ENCODE results near the gene STAT5B. TPM values are rescaled to one million over a fixed set of nuclear protein-coding genes. Genes with fewer than 3 reads are reported as not detected.

STAT5B gene
- polyA plus RNA-seq, 4 donors, result 13.4 to 53.6 (median 20.1) TPM

DNA sequence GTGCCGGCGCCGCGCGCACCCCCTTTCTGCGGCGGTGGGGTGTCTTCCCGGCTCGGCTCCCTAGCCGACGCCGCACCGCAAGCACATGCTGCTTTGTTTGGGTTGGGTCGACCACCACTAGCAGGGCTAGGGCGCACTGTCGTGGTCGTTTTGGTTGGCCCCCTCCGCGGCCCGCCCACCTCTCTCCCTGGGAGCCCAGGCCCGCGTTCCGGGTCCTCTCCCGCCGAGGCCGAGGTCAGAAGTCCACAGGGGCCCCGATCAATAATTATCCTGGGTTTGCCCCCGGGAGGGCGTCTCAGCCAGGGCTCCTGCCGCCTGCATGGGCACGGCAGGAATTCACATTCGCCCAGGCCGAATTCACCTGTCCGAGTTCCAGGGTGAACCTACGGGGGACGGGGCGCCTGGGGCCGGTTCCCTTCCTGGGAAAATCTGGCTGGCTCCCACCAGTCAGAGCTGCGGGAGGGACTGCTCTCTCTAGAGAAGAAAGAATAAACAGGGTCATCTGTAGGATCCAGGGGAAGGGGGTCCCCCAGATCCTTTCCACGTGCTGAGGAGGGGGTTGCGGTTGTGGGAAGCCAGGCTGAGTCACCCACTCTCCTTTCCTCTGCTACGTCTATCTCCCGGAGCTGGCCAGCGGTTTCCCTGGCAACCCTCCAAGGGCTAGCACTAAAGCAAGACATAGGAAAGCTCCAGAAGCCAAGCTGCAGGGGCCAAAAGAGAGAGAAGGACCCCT lies 584 bp upstream of the STAT5B start:
- no peak for FAIRE-seq
- no peaks in the 10 kb centered on the region for H3K9me3 ChIP-seq (ENCODE audit: control insufficient read depth in 2 of 2, insufficient read depth in 1 of 2, low read depth in 1 of 2, low read length in 1 of 2)
- peak overlapping the region; percentile 64 to 91 (median 72) for H3K4me3 ChIP-seq (ENCODE audit: low read depth in 1 of 3, low read length in 3 of 3)
- 0 to 2% (median 2%) methylated on average over 24 to 44 of the region's 44 CpGs for WGBS, 3 donors
- H3K36me3 ChIP-seq (ENCODE audit: control insufficient read depth in 3 of 3, insufficient read depth in 2 of 3, low read depth in 1 of 3, low read length in 3 of 3), result no peaks in the 10 kb centered on the region
- no peaks in the 10 kb centered on the region for H3K27me3 ChIP-seq (ENCODE audit: control insufficient read depth in 3 of 3, insufficient read depth in 3 of 3, low read length in 3 of 3)
- peak; percentile 40 to 80 for DNase-seq
- peaks cover 0 to 19% (median 6%) of the 10 kb centered on the region in 3 donors for H3K4me1 ChIP-seq (ENCODE audit: control insufficient read depth in 3 of 3, insufficient read depth in 2 of 3, low read depth in 1 of 3, low read length in 2 of 3)
- H3K27ac ChIP-seq (ENCODE audit: low read depth in 1 of 3, low read length in 2 of 3), result peak overlapping the region; percentile 82 to 91 (median 83)

DNA sequence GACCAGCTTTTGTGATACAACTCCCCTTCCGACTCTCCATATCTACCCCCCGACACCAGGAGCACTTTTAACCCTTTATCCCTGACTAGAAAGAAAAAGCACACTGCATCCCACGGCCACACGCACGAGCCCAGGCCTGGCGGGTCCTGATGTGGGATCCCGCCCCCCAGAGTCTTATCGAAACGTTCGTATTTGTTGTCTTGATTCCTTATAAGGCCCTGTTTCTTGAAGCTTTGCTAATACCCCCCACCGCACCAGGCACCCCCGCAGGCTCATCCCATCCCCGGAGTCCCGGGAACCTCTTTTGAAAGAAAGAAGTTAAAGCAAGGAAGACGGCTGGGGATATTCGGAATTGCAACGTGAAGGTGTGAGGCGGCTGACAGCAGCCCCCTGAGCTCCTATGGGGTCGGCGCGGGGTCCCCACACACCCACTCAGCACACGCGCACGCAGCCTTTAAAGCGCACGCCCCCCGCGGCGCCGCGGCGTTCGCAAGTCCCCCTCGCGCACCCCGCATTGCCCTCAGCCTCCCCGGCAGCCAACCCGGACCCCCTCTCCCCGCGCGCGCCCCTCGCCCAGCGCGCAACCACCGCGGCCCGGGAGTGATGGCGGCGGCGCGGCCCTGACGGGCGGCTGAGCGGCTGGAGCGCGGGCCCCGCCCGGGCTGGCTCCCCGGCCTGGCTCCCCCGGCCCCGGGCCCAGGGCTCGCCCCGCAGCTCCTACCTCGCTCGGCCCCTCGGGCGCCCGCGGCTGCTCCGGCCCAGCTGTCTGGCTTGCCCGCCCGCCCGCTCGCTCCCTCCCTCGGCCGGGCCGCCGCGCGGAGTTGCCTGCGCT lies 448 bp downstream of the STAT5B start:
- 0% methylated on average over 29 to 82 of the region's 82 CpGs for WGBS, 3 donors
- H3K27ac ChIP-seq (ENCODE audit: low read depth in 1 of 3, low read length in 2 of 3), result peak overlapping the region; percentile 62 to 83 (median 81)
- peak overlapping the region; percentile 72 to 91 (median 80) for H3K4me3 ChIP-seq (ENCODE audit: low read depth in 1 of 3, low read length in 3 of 3)
- DNase-seq (peak in 1 of 2 donors; percentile 52), FAIRE-seq (no peak)
- no peaks in the 10 kb centered on the region for H3K27me3 ChIP-seq (ENCODE audit: control insufficient read depth in 3 of 3, insufficient read depth in 3 of 3, low read length in 3 of 3)
- H3K4me1 ChIP-seq (ENCODE audit: control insufficient read depth in 3 of 3, insufficient read depth in 2 of 3, low read depth in 1 of 3, low read length in 2 of 3), result peaks cover 0 to 19% (median 6%) of the 10 kb centered on the region in 3 donors
- H3K9me3 ChIP-seq (ENCODE audit: control insufficient read depth in 2 of 2, insufficient read depth in 1 of 2, low read depth in 1 of 2, low read length in 1 of 2), result no peaks in the 10 kb centered on the region
- no peaks in the 10 kb centered on the region for H3K36me3 ChIP-seq (ENCODE audit: control insufficient read depth in 3 of 3, insufficient read depth in 2 of 3, low read depth in 1 of 3, low read length in 3 of 3)

DNA sequence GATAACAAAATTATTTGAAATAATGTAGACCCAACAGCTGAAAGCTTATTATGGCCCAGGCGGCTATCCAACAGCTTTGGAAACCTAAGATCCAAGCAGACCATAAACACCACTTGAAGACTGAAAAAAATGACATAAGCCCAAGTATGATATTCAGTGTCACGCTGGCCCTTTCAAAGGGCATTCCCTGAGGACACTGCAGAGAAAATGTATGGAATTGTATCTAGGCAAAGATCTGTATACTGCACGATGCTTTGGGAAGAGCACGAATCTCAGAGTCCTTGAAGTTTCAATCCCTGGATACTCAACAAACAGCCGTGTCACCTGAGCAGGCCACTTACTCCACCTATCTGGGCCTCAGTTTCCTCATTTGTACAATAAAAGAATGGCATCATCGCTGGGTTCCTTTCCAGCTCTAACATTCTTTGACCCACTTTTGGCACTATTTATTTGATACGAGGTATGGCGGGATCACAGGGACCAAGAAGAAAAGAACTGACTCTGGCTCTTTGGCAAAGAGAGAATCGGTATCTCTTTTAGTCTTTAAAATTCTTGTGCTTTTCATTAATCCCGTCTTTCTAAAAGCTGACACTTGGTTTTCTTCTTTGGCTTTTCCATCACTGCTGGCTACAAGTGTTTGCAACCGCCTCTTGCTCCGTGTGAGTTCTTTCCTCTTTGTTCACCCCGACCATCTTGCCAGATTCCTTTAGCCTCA lies 1.2 kb downstream of the STAT5B start:
- Histone ChIP-seq H3K4me3 (ENCODE audit: low read depth in 1 of 3, low read length in 3 of 3) (peak overlapping the region; percentile 72 to 91 (median 80)), H3K9me3 (ENCODE audit: control insufficient read depth in 2 of 2, insufficient read depth in 1 of 2, low read depth in 1 of 2, low read length in 1 of 2) (no peaks in the 10 kb centered on the region), H3K27ac (ENCODE audit: low read depth in 1 of 3, low read length in 2 of 3) (peak overlapping the region in 2 of 3 donors; percentile 62 to 81), H3K4me1 (ENCODE audit: control insufficient read depth in 3 of 3, insufficient read depth in 2 of 3, low read depth in 1 of 3, low read length in 2 of 3) (peaks cover 0 to 19% (median 6%) of the 10 kb centered on the region in 3 donors), H3K27me3 (ENCODE audit: control insufficient read depth in 3 of 3, insufficient read depth in 3 of 3, low read length in 3 of 3) (no peaks in the 10 kb centered on the region), H3K36me3 (ENCODE audit: control insufficient read depth in 3 of 3, insufficient read depth in 2 of 3, low read depth in 1 of 3, low read length in 3 of 3) (no peaks in the 10 kb centered on the region)
- WGBS, 3 donors, result 10 to 13% (median 12%) methylated on average over 13 of the region's 13 CpGs
- no peak for FAIRE-seq
- DNase-seq, result peak in 1 of 2 donors; percentile 22

DNA sequence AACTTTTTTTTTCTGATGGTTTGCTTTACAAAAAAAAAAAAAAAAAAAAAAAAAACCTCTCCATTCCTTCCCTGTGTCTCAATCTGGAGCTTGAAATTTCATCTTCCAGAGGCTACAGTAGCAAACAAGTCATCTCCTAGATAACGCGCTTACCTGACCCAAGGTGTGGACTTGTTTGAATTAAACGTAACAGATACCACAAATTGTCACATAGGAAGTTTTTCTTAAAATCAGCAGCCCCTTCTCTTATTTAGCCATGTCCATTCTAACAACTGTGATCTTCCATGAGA lies 2.0 kb downstream of the STAT5B start:
- Histone ChIP-seq H3K36me3 (ENCODE audit: control insufficient read depth in 3 of 3, insufficient read depth in 2 of 3, low read depth in 1 of 3, low read length in 3 of 3) (no peaks in the 10 kb centered on the region), H3K27me3 (ENCODE audit: control insufficient read depth in 3 of 3, insufficient read depth in 3 of 3, low read length in 3 of 3) (no peaks in the 10 kb centered on the region), H3K9me3 (ENCODE audit: control insufficient read depth in 2 of 2, insufficient read depth in 1 of 2, low read depth in 1 of 2, low read length in 1 of 2) (no peaks in the 10 kb centered on the region), H3K27ac (ENCODE audit: low read depth in 1 of 3, low read length in 2 of 3) (no peak overlapping the region), H3K4me3 (ENCODE audit: low read depth in 1 of 3, low read length in 3 of 3) (no peak overlapping the region), H3K4me1 (ENCODE audit: control insufficient read depth in 3 of 3, insufficient read depth in 2 of 3, low read depth in 1 of 3, low read length in 2 of 3) (peaks cover 0 to 25% (median 6%) of the 10 kb centered on the region in 3 donors)
- 80 to 83% (median 81%) methylated on average over 3 of the region's 3 CpGs for WGBS, 3 donors
- FAIRE-seq (no peak), DNase-seq (no peak)

DNA sequence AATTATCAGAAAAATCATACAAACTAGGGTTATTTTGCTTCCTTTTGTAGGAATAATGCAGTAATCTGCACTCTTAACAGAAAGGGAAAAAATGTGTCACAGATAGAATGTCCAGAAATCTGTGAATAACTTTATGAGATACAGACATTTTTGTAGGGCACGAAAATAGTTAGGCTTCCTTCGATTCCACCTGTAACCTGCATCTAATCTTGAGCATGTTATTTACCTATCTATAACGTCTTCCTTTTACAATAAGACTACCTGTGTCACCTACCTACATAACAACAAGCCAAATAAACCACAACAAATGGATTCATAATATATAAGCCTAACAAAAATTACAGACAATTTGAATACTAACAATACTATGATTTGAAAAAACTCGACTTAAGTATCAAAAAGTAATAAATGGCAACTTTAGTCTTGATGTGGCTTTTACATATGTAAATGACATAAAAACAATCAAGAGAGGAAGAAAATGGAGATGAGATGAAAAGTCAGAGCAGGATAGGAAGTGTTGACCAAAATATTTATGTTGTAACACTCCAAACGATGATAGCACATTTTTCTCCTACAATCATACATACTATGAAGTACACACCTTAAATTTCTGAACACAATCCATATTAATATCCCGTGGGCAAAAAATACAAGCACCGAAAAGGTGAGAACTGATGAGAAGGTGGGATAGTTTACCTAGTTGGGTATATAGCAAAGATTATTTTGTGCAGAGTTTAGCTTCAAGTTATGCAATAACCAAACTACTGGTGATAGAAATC lies 2.5 kb downstream of the STAT5B start:
- Histone ChIP-seq H3K4me1 (ENCODE audit: control insufficient read depth in 3 of 3, insufficient read depth in 2 of 3, low read depth in 1 of 3, low read length in 2 of 3) (peaks cover 0 to 25% (median 6%) of the 10 kb centered on the region in 3 donors), H3K36me3 (ENCODE audit: control insufficient read depth in 3 of 3, insufficient read depth in 2 of 3, low read depth in 1 of 3, low read length in 3 of 3) (no peaks in the 10 kb centered on the region), H3K27me3 (ENCODE audit: control insufficient read depth in 3 of 3, insufficient read depth in 3 of 3, low read length in 3 of 3) (no peaks in the 10 kb centered on the region), H3K9me3 (ENCODE audit: control insufficient read depth in 2 of 2, insufficient read depth in 1 of 2, low read depth in 1 of 2, low read length in 1 of 2) (no peaks in the 10 kb centered on the region), H3K4me3 (ENCODE audit: low read depth in 1 of 3, low read length in 3 of 3) (no peak overlapping the region), H3K27ac (ENCODE audit: low read depth in 1 of 3, low read length in 2 of 3) (no peak overlapping the region)
- DNase-seq (no peak), FAIRE-seq (no peak)
- 52 to 58% (median 56%) methylated on average over 7 of the region's 7 CpGs for WGBS, 3 donors

DNA sequence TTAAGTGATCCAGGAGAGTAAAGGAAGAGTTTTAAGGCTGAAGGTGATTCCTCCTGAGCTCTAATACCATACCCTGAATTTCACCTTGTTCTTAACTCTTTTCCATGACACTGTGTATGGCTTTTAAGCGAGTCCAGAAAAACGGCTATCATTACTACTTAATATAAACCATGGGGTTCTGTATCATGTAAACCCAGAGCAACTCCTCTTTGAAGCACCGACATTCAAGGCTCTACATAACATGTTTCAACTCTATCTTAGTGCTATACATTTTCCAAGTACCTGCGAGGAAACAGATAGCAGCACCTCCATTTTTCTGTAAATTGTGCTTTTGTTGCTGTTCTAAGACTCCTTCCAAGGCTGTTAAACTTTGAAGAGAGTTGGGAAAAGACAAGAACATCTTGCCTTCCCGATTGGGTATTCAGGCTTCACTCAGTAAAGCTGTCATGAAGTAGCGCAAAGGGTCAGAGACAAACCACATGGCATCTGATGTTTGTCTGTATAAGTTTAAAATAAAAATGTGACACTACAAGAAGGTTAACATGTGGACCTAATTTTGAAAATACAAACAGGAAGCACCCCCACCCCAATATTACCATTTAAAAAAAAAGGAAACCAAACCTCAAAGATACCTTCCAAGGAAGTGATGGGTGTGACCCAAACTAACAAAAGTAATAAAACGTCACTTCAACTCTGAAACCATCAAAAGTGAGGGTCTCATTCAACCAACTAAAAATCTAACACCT lies 3.9 kb downstream of the STAT5B start:
- FAIRE-seq (no peak), DNase-seq (no peak)
- H3K27me3 ChIP-seq (ENCODE audit: control insufficient read depth in 3 of 3, insufficient read depth in 3 of 3, low read length in 3 of 3), result no peaks in the 10 kb centered on the region
- no peak overlapping the region for H3K4me3 ChIP-seq (ENCODE audit: low read depth in 1 of 3, low read length in 3 of 3)
- H3K27ac ChIP-seq (ENCODE audit: low read depth in 1 of 3, low read length in 2 of 3), result peak overlapping the region in 1 of 3 donors; percentile 45
- no peaks in the 10 kb centered on the region for H3K9me3 ChIP-seq (ENCODE audit: control insufficient read depth in 2 of 2, insufficient read depth in 1 of 2, low read depth in 1 of 2, low read length in 1 of 2)
- H3K4me1 ChIP-seq (ENCODE audit: control insufficient read depth in 3 of 3, insufficient read depth in 2 of 3, low read depth in 1 of 3, low read length in 2 of 3), result peaks cover 0 to 23% (median 6%) of the 10 kb centered on the region in 3 donors
- 59 to 79% (median 62%) methylated on average over 7 of the region's 7 CpGs for WGBS, 3 donors
- H3K36me3 ChIP-seq (ENCODE audit: control insufficient read depth in 3 of 3, insufficient read depth in 2 of 3, low read depth in 1 of 3, low read length in 3 of 3), result no peaks in the 10 kb centered on the region

DNA sequence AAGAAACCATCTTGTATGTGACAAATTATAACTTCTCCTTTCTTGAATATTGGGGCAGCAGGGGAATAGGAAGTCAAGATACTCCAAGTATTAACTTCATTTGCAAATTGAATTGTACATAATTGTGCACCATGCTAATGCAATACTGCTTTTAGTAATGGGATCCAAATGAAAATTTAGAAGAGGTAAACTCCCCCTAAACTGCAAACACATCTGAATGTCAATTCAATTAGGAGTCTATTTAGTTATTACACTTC lies 4.5 kb downstream of the STAT5B start:
- Histone ChIP-seq H3K36me3 (ENCODE audit: control insufficient read depth in 3 of 3, insufficient read depth in 2 of 3, low read depth in 1 of 3, low read length in 3 of 3) (no peaks in the 10 kb centered on the region), H3K4me3 (ENCODE audit: low read depth in 1 of 3, low read length in 3 of 3) (no peak overlapping the region), H3K27me3 (ENCODE audit: control insufficient read depth in 3 of 3, insufficient read depth in 3 of 3, low read length in 3 of 3) (no peaks in the 10 kb centered on the region), H3K27ac (ENCODE audit: low read depth in 1 of 3, low read length in 2 of 3) (no peak overlapping the region), H3K4me1 (ENCODE audit: control insufficient read depth in 3 of 3, insufficient read depth in 2 of 3, low read depth in 1 of 3, low read length in 2 of 3) (peaks cover 0 to 17% (median 6%) of the 10 kb centered on the region in 3 donors), H3K9me3 (ENCODE audit: control insufficient read depth in 2 of 2, insufficient read depth in 1 of 2, low read depth in 1 of 2, low read length in 1 of 2) (no peaks in the 10 kb centered on the region)
- no peak for DNase-seq
- FAIRE-seq, result no peak

Measured in small intestine (tissue), 7 donors.